ENCODE data around the gene SLX4.

DNA sequence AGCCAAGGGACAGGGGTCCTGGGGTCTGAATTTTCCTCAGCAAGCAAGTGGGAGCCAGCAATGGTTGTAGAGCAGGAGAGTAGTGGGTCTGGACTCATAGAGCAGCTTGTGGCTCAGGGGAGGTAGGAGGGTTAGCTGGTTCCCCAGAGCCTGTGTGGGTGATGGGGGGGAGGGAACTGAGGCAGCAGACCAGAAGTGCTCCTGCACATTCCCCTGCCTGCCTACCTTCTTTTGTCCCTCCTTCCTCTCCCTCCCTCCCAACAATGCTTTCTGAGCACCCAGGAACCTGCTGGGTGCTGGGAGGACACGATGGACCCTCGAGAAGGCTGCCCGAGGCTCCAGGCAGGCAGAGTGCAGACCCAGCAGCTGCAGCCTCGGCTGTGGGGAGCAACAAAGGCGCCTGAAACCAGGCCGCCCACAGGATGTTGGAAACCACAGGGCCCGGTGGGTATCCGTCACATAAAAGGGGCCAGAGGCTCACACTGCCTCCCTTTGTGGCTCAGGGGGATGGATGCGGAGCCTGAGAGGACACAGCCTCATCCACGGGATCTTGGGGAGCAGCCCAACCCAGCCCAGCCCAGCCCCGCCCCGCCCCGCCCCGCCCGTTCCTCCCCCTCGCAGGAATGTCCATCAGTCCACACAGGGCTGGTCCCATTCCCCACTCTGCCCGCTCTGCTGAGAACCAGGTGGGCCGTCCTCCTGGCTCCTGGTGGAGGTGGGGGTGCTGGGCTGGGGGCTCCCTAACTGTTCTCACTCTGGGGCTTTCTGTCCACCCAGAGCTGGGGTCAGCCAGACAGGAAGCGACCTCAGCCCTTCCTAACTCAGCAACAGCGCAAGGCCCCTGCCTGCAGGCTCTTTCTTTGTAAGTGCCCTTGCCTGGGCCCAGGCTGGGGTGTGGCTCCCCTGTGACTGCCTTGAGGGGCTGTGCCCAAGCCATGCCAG is 32.5 kb downstream of the SLX4 start:
- TF ChIP-seq SMC3 (IDR thresholded peaks at IDR 0.05) (no peak), RAD21 (conservative IDR thresholded peaks at IDR 0.05 in 1 of 2, IDR thresholded peaks at IDR 0.05 in 1 of 2) (no peak), CHD2 (IDR thresholded peaks at IDR 0.05; ENCODE audit: low read length, partially characterized antibody) (no peak), BHLHE40 (IDR thresholded peaks at IDR 0.05; ENCODE audit: low read depth, low read length) (no peak), EP300 (IDR thresholded peaks at IDR 0.05) (no peak)
- TF ChIP-seq, protein P1, sequence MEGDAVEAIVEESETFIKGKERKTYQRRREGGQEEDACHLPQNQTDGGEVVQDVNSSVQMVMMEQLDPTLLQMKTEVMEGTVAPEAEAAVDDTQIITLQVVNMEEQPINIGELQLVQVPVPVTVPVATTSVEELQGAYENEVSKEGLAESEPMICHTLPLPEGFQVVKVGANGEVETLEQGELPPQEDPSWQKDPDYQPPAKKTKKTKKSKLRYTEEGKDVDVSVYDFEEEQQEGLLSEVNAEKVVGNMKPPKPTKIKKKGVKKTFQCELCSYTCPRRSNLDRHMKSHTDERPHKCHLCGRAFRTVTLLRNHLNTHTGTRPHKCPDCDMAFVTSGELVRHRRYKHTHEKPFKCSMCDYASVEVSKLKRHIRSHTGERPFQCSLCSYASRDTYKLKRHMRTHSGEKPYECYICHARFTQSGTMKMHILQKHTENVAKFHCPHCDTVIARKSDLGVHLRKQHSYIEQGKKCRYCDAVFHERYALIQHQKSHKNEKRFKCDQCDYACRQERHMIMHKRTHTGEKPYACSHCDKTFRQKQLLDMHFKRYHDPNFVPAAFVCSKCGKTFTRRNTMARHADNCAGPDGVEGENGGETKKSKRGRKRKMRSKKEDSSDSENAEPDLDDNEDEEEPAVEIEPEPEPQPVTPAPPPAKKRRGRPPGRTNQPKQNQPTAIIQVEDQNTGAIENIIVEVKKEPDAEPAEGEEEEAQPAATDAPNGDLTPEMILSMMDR (IDR thresholded peaks at IDR 0.05) = no peak
